Endometrial microvascular endothelial cells (primary cell): ENCODE results near the gene FAM181A. TPM values are rescaled to one million over a fixed set of nuclear protein-coding genes. Genes with fewer than 3 reads are reported as not detected.

Experiments
- in situ Hi-C: cut with HindIII; loops from 2 replicates; pipeline ENCODE4 v1.10.0; 2017; ENCODE audit warnings: low sequenced_read_pairs, low pct_unique_long_range_greater_than_20kb; ENCODE audit errors: inconsistent ontology term
- total RNA-seq: library from RNA; depleted of rRNA; stranded (reverse); fragments of >200 nt; gene quantifications from one replicate; pipeline ENCODE4 v1.2.3, GENCODE V29; 2015; ENCODE audit errors: inconsistent ontology term

Gene FAM181A
- total RNA-seq, 1 donor from 2014 or later: not detected

- in situ Hi-C loops: no loop called here
Observed at GRCh38 chr14:93926245-93926872, 785 bp upstream of the FAM181A start.

DNA sequence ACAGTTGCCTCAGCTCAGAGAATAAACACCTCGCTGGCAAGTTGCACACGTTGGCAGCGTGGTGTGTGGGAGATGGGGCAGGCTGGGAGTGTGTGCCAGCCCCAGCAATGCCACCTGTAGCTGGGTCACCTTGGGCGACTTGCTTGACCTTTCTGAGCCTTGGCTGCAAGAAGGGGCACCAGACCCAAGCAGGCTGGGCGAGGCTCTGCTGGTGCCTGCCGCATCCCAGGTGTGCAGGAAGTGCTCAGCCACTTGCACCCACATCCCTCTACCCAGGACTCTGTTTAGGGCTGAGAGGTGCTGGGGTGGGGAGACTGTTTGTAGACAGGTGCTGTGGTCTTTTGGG lies 629 bp downstream of the FAM181A start:
- in situ Hi-C loops: no loop called here

DNA sequence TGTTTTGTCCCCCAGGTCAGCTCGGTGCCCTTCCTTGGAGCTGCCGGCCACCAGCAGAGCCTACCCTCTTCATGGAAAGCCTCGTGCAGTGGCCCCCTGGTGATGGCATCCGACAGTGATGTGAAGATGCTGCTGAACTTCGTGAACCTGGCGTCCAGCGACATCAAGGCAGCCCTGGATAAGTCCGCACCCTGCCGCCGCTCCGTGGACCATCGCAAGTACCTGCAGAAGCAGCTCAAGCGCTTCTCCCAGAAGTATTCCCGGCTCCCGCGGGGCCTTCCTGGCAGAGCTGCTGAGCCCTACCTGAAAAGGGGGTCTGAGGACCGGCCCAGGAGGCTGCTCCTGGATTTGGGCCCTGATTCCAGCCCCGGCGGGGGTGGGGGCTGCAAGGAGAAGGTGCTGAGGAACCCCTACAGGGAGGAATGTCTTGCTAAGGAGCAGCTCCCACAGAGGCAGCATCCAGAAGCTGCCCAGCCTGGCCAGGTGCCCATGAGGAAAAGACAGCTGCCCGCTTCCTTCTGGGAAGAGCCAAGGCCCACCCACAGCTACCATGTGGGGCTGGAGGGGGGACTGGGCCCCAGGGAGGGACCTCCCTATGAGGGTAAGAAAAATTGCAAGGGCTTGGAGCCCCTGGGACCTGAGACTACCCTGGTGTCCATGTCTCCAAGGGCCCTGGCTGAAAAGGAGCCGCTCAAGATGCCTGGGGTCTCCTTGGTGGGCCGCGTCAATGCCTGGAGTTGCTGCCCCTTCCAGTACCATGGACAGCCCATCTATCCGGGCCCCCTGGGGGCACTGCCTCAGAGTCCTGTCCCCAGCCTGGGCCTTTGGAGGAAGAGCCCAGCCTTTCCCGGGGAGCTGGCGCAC lies 1.3 kb downstream of the FAM181A start:
- in situ Hi-C loops: no loop called here

GRCh38 chr14:93929048-93929535 lies 1.9 kb downstream of the FAM181A start:
- in situ Hi-C loops: no loop called here

DNA sequence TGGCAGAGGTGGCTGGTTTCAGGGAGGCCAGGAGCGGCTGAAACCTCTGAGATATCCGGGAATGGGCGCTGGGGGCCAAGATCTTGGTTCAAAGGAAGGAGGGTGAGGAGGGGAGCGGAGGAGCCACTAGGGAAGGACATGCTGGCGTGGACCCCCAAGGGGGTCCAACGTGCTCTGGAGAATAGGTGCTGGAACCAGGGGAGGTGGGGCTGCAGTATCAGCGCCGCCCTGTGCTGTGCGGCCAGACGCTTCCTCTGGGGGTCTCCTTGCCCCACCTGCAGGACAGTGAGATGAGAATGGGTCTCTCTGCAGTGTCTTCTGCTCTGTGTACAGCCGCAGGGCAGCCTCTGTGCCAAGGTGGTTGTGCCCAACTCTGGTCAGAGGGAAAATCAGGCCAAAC lies 2.5 kb downstream of the FAM181A start:
- in situ Hi-C loops: no loop called here

- in situ Hi-C loops: no loop called here
Observed at GRCh38 chr14:93930296-93930988, 3.3 kb downstream of the FAM181A start.

DNA sequence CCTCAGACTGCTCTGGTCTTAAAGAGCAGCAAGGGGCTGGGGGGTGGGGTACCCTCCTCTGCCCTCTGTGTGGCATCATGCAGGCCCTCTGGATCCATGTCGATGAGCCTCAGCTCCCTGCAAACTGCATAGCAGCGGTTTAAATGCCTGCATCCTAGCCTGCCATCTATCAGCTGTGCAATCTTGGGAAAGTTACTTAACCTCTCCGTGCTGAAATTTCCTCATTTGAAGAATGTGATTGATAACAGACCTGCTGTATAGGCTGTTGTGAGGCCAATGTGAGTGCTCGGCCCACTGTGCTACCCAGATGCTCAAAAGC lies 3.8 kb downstream of the FAM181A start:
- in situ Hi-C loops: no loop called here

- in situ Hi-C loops: no loop called here
Observed at GRCh38 chr14:93932642-93933041, 5.5 kb downstream of the FAM181A start.

- in situ Hi-C loops: no loop called here
Observed at GRCh38 chr14:93935213-93935612, 8.1 kb downstream of the FAM181A start.

DNA sequence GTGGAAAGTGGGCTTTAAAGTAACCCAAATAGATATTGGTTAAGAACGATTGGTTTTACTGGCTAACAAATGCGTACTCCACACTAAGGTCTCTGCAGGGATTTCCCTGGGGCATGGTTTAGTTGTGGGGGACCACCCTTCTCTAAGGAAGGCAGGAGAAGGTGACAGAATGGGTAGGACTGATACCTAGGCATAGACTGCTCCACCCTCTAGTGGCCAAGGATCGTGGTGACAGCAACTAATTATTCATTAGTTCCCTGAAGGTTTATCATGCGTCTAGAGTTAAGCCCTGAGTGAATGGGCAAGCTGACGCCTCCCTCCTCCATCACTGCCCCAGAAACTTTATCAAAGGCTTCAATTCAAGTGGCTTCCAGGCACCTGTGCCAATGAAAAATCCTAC lies 9.1 kb downstream of the FAM181A start:
- in situ Hi-C loops: no loop called here

GRCh38 chr14:93936926-93937325 lies 9.8 kb downstream of the FAM181A start:
- in situ Hi-C loops: no loop called here

GRCh38 chr14:93937519-93937918 lies 10.4 kb downstream of the FAM181A start:
- in situ Hi-C loops: no loop called here

GRCh38 chr14:93938751-93939303 lies 11.7 kb downstream of the FAM181A start:
- in situ Hi-C loops: no loop called here

- in situ Hi-C loops: no loop called here
Observed at GRCh38 chr14:93939304-93940229, 12.4 kb downstream of the FAM181A start.

DNA sequence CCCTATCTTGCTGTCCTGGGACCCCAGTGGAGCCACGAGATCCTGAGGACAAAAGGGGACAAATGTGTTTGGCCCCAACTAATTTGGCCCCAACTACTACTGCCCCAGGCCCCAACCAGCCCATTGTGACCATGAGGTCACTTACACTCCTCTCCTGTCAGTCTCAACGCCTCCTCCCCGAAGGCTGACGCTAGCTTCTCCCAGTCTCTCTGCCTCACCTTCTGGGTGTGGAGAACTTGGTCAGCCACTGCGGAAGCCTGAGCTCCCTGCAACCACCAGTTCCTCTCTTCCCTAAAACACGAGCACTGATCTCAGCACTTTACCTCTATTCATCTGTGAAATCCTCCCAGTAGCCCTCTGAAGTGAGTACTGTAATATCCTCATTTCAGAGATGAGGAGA lies 13.3 kb downstream of the FAM181A start:
- in situ Hi-C loops: no loop called here

GRCh38 chr14:93941293-93941910 lies 14.3 kb downstream of the FAM181A start:
- in situ Hi-C loops: no loop called here

GRCh38 chr14:93943052-93943451 lies 15.9 kb downstream of the FAM181A start:
- in situ Hi-C loops: no loop called here

DNA sequence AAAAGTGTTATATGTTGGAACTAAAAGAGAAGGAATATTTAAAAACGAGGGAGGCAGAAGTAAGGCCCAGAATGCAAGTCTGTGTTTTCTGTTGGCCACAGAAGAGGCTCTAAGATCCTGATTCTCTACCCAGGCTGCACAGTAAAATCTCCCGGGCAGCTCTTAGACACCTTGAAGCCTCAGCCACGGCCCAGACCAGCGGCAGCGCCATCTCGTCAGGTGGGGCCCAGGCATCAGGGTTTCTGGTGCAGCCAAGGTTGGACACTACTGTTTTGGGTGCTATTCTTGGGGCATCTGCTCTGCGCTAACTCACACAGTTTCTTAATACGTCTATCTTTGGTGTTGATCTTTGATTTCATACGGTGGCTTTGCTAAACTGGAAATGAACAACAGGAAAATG lies 16.8 kb downstream of the FAM181A start:
- in situ Hi-C loops: no loop called here
